ENCODE data around the gene FOXF2.

The FOXF2 gene

GRCh38 chr6:1391800-1392309 is 2.5 kb downstream of the FOXF2 start:
- DNase-seq (ENCODE audit: low spot score): no peak

GRCh38 chr6:1392813-1393640 is 3.7 kb downstream of the FOXF2 start:
- no peak for DNase-seq (ENCODE audit: low spot score)

GRCh38 chr6:1393641-1394283 is 4.4 kb downstream of the FOXF2 start:
- no peak for DNase-seq (ENCODE audit: low spot score)

GRCh38 chr6:1394514-1395463 is 5.4 kb downstream of the FOXF2 start:
- no peak for DNase-seq (ENCODE audit: low spot score)

GRCh38 chr6:1395506-1395905 is 6.1 kb downstream of the FOXF2 start:
- DNase-seq (ENCODE audit: low spot score): no peak

GRCh38 chr6:1395941-1396908 is 6.8 kb downstream of the FOXF2 start:
- DNase-seq (ENCODE audit: low spot score): no peak

- DNase-seq (ENCODE audit: low spot score): peak; percentile 29
Observed at GRCh38 chr6:1396952-1397868, 7.8 kb downstream of the FOXF2 start.

- DNase-seq (ENCODE audit: low spot score): no peak
Observed at GRCh38 chr6:1399085-1399780, 9.9 kb downstream of the FOXF2 start.

GRCh38 chr6:1400126-1400850 is 10.9 kb downstream of the FOXF2 start:
- DNase-seq (ENCODE audit: low spot score): no peak

GRCh38 chr6:1402369-1402768 is 13.0 kb downstream of the FOXF2 start:
- DNase-seq (ENCODE audit: low spot score): no peak

- DNase-seq (ENCODE audit: low spot score): no peak
Observed at GRCh38 chr6:1402868-1403267, 13.5 kb downstream of the FOXF2 start.

GRCh38 chr6:1403851-1404712 is 14.7 kb downstream of the FOXF2 start:
- DNase-seq (ENCODE audit: low spot score): no peak

GRCh38 chr6:1404713-1405098 is 15.3 kb downstream of the FOXF2 start:
- no peak for DNase-seq (ENCODE audit: low spot score)

GRCh38 chr6:1405221-1405620 is 15.8 kb downstream of the FOXF2 start:
- DNase-seq (ENCODE audit: low spot score): no peak

GRCh38 chr6:1406306-1407072 is 17.1 kb downstream of the FOXF2 start:
- DNase-seq (ENCODE audit: low spot score): no peak

- no peak for DNase-seq (ENCODE audit: low spot score)
Observed at GRCh38 chr6:1407499-1407990, 18.2 kb downstream of the FOXF2 start.

Data from putamen (tissue), 1 donor.